ENCODE data around the gene KSR1.

Gene KSR1

DNA sequence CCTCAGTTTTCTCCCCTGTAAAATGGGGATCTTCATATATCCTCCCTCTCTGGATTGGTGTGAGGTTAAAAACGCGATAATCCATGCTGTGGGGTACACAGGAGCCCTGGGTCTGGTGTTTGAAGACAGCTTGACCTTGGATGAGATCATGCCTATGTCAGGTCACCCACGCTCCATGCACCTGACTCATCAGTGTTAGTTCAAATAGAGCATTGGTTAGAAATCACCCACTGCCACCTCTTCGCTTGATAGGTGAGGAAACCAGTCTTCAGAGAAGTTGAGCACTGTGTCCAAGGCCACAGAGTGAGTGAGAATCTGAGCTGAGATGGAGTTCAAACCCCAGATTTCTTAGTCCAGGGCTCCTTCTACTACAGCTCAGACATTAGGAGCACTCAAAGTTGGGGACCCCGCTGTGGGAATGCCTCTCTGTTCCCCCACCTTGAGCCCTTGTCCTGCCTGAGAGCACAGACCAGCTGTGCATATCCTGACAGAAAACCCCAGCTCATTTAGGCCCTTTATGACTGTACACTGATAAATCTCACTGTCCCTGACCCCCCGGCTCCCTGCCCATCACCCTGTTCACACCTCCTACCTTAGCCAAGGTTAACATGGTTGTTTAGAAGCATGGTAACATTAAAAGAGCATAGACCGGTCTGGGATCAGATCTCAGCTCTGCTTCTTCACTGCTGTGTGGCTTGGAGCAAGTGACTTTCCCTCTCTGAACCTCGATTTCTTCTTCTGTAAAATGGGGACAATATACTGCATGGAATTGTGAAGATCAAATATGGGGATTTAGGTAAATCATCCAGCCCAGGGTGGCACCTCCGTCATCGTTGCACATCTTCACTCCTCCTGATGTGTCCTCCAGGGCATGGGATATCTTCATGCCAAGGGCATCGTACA lies 152.3 kb downstream of the KSR1 start:
- TF ChIP-seq, protein P1, sequence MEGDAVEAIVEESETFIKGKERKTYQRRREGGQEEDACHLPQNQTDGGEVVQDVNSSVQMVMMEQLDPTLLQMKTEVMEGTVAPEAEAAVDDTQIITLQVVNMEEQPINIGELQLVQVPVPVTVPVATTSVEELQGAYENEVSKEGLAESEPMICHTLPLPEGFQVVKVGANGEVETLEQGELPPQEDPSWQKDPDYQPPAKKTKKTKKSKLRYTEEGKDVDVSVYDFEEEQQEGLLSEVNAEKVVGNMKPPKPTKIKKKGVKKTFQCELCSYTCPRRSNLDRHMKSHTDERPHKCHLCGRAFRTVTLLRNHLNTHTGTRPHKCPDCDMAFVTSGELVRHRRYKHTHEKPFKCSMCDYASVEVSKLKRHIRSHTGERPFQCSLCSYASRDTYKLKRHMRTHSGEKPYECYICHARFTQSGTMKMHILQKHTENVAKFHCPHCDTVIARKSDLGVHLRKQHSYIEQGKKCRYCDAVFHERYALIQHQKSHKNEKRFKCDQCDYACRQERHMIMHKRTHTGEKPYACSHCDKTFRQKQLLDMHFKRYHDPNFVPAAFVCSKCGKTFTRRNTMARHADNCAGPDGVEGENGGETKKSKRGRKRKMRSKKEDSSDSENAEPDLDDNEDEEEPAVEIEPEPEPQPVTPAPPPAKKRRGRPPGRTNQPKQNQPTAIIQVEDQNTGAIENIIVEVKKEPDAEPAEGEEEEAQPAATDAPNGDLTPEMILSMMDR (IDR thresholded peaks at IDR 0.05; ENCODE audit: borderline replicate concordance, insufficient read depth, low read depth, low read length): no peak
- no peak overlapping the region for H3K4me3 ChIP-seq (ENCODE audit: low read depth, low read length)

DNA sequence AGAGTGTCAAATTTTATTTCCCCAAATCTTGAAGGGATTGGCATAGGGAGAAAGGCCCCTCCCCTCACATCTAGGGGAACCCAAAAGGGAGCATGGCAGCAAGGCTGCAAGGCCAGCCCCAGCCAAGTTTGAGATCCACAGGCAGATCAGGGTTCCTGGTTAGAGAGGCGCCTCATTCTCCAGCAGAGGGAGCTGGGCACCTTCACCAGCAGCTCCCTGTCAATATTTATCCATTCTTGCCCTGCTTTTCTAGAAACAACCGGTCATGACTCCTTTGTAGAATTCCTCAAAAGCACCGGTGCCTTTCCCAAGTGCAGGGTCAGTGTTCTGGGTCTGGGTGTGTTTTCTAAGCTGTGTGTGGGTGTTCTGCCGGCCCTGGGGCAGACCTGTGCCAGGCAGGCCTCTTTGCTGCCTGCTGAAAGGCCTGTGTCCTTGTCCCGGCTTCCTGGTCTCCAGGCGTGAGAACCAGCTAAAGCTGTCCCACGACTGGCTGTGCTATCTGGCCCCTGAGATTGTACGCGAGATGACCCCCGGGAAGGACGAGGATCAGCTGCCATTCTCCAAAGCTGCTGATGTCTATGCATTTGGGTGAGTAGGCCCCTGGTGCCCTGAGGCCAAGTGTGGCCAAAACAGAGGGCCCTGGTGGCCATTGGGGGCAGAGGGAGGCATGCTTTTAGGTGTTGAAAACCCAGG lies 153.5 kb downstream of the KSR1 start:
- H3K4me3 ChIP-seq (ENCODE audit: low read depth, low read length): no peak overlapping the region
- TF ChIP-seq, protein P1 (IDR thresholded peaks at IDR 0.05; ENCODE audit: borderline replicate concordance, insufficient read depth, low read depth, low read length): peak; percentile 55

GRCh38 chr17:27610304-27610677 lies 154.0 kb downstream of the KSR1 start:
- no peak overlapping the region for H3K4me3 ChIP-seq (ENCODE audit: low read depth, low read length)
- TF ChIP-seq, protein P1 (IDR thresholded peaks at IDR 0.05; ENCODE audit: borderline replicate concordance, insufficient read depth, low read depth, low read length): no peak

GRCh38 chr17:27612160-27612770 lies 156.0 kb downstream of the KSR1 start:
- no peak overlapping the region for H3K4me3 ChIP-seq (ENCODE audit: low read depth, low read length)
- TF ChIP-seq, protein P1 (IDR thresholded peaks at IDR 0.05; ENCODE audit: borderline replicate concordance, insufficient read depth, low read depth, low read length): no peak

- TF ChIP-seq, protein P1 (IDR thresholded peaks at IDR 0.05; ENCODE audit: borderline replicate concordance, insufficient read depth, low read depth, low read length): no peak
- no peak overlapping the region for H3K4me3 ChIP-seq (ENCODE audit: low read depth, low read length)
Measured at GRCh38 chr17:27613433-27613832, 157.2 kb downstream of the KSR1 start.

GRCh38 chr17:27615121-27615520 lies 158.9 kb downstream of the KSR1 start:
- TF ChIP-seq, protein P1 (IDR thresholded peaks at IDR 0.05; ENCODE audit: borderline replicate concordance, insufficient read depth, low read depth, low read length): no peak
- H3K4me3 ChIP-seq (ENCODE audit: low read depth, low read length): no peak overlapping the region

Measured in GM12875 (cell line).